K562 (cell line): Measurements from ENCODE around the gene HTR3E. TPM values are rescaled to one million over a fixed set of nuclear protein-coding genes. Genes with fewer than 3 reads are reported as not detected.
A peak's percentile ranks its signal among the peaks of the same experiment; 100 is the strongest.

Experiments used
- ATAC-seq: fragments of 200-7000 bp; cut with Tn5 transposase; 3 replicates; pipeline ENCODE4 v1.9.1; 2020; ENCODE audit warnings: moderate library complexity
- BruUV-seq: library from RNA; stranded (reverse); fragments of 400-500 nt; replicated peaks from 2 replicates; lab custom pipeline; 2021; lab: Mats Ljungman, UMichigan
- CTCF ChIA-PET: fragments of 300-600 bp; formaldehyde crosslinking; extraction: SDS; loops from one replicate; lab custom pipeline; 2021; ENCODE audit warnings: low intra/inter-chr PET ratio; lab: Yijun Ruan, JAX
- POLR2A ChIA-PET: fragments of 300-600, 350-650 bp; sonication (Branson Sonifier 250); formaldehyde crosslinking; extraction: SDS; loops from one replicate; lab custom pipeline; 2021; ENCODE audit warnings: antibody characterized with exemption, inconsistent platforms; lab: Yijun Ruan, JAX
- DNase-seq, 4 experiments: peaks; one replicate each; pipeline versions ENCODE4 v3.0.0 to v3.0.0-alpha.2; 2011 to 2018; ENCODE audit warnings: low spot score in 3 of 4, mixed read lengths in 3 of 4; ENCODE audit errors: extremely low read depth in 1 of 4
- FAIRE-seq: peaks from 2 replicates; lab custom pipeline; 2011; peaks lifted over from hg19 to GRCh38; lab: Jason Lieb, UNC
- H2AFZ ChIP-seq: 2 replicates; pipeline ENCODE4 v1.6.0; 2011; ENCODE audit warnings: low read depth, low read length, control low read depth, inconsistent platforms
- H3K27ac ChIP-seq: fragments of 200-600 bp; 3 replicates; pipeline ENCODE4 v1.8.0; 2011; ENCODE audit warnings: low read depth, mild to moderate bottlenecking, control low read depth, inconsistent platforms, low read length, moderate library complexity, mixed read lengths; ENCODE audit errors: extremely low read depth
- H3K27me3 ChIP-seq, 2 experiments: fragments of 300-600 bp in 1 of 2; 2 replicates in 1 of 2; 3 replicates in 1 of 2; pipeline versions ENCODE4 v1.6.0 to v1.8.0; 2011; ENCODE audit warnings: inconsistent platforms in 2 of 2, low read length in 2 of 2, mild to moderate bottlenecking in 1 of 2, mixed read lengths in 1 of 2, moderate library complexity in 1 of 2; ENCODE audit not compliant: control insufficient read depth in 2 of 2, insufficient read depth in 2 of 2
- H3K36me3 ChIP-seq: fragments of 300-600 bp; 3 replicates; pipeline ENCODE4 v1.8.0; 2011; ENCODE audit warnings: mild to moderate bottlenecking, low read length, inconsistent platforms; ENCODE audit not compliant: control insufficient read depth, insufficient read depth
- H3K4me1 ChIP-seq, 2 experiments: fragments of 200-600 bp in 1 of 2; replicated peaks in 1 of 2; 2 replicates in 1 of 2; 3 replicates in 1 of 2; pipeline versions ENCODE4 v1.5.1 to v1.8.0; 2011; ENCODE audit warnings: inconsistent platforms in 2 of 2, low read length in 2 of 2, mild to moderate bottlenecking in 1 of 2, mixed read lengths in 1 of 2, moderate library complexity in 1 of 2; ENCODE audit not compliant: control insufficient read depth in 2 of 2, insufficient read depth in 2 of 2
- H3K4me2 ChIP-seq: 2 replicates; pipeline ENCODE4 v1.6.1; 2011; ENCODE audit warnings: low read length, control low read depth, inconsistent platforms, mixed read lengths; ENCODE audit not compliant: insufficient read depth
- H3K4me3 ChIP-seq: fragments of 200-600 bp; sonication (generic), shearing (Covaris generic); 2 replicates; pipeline ENCODE4 v1.5.1; 2016; ENCODE audit warnings: control low read depth, inconsistent platforms
- H3K79me2 ChIP-seq: fragments of 200-600 bp; 3 replicates; pipeline ENCODE4 v1.8.0; 2011; ENCODE audit warnings: low read length, inconsistent platforms; ENCODE audit not compliant: control insufficient read depth, insufficient read depth
- H3K9ac ChIP-seq, 2 experiments: 2 replicates each; pipeline versions ENCODE4 v1.6.0 to v1.6.1; 2011; ENCODE audit warnings: low read depth in 2 of 2, low read length in 2 of 2, control low read depth in 1 of 2, inconsistent platforms in 1 of 2, mild to moderate bottlenecking in 1 of 2, mixed read lengths in 1 of 2; ENCODE audit not compliant: insufficient read depth in 1 of 2
- H3K9me1 ChIP-seq: one replicate; pipeline ENCODE4 v1.6.0; 2011; ENCODE audit warnings: inconsistent platforms, mild to moderate bottlenecking, low read length, moderate library complexity; ENCODE audit not compliant: control insufficient read depth, insufficient read depth
- H3K9me3 ChIP-seq: replicated peaks from 2 replicates; pipeline ENCODE4 v1.5.1; 2011; ENCODE audit warnings: low read depth, low read length, inconsistent platforms; ENCODE audit not compliant: control insufficient read depth, insufficient read depth
- H4K20me1 ChIP-seq: replicated peaks from 2 replicates; pipeline ENCODE4 v1.6.1; 2011; ENCODE audit warnings: low read length, inconsistent platforms, mixed read lengths; ENCODE audit not compliant: control insufficient read depth, insufficient read depth
- BRF1 ChIP-seq: IDR thresholded peaks from 3 replicates; pipeline ENCODE4 v1.6.1; 2011; ENCODE audit warnings: borderline replicate concordance, mild to moderate bottlenecking; ENCODE audit not compliant: insufficient read length; ENCODE audit errors: extremely low read depth
- CEBPB ChIP-seq: fragments of 450-650 bp; IDR thresholded peaks from 2 replicates; pipeline ENCODE4 v1.6.1; 2016; ENCODE audit warnings: missing genetic modification characterization, missing compliant biosample characterization
- CEBPG ChIP-seq, 3 experiments: fragments of 200-800 bp in 1 of 3; sonication (Bioruptor generic) in 1 of 3; sonication (generic) in 1 of 3; formaldehyde crosslinking in 1 of 3; IDR thresholded peaks in 2 of 3; conservative IDR thresholded peaks in 1 of 3; 2 replicates each; pipeline versions ENCODE4 v1.6.1 to v1.8.0; 2016 to 2022; ENCODE audit warnings: missing compliant biosample characterization in 2 of 3, missing genetic modification characterization in 2 of 3, mild to moderate bottlenecking in 1 of 3, missing genetic modification reagents in 1 of 3
- DACH1 ChIP-seq: fragments of 450-650 bp; IDR thresholded peaks from 2 replicates; pipeline ENCODE4 v1.6.1; 2018; ENCODE audit not compliant: partially characterized antibody
- FOS ChIP-seq: IDR thresholded peaks from 3 replicates; pipeline ENCODE4 v1.6.1; 2011; ENCODE audit not compliant: insufficient read length; ENCODE audit errors: extremely low read depth
- MTA2 ChIP-seq: fragments of 450-650 bp; IDR thresholded peaks from 2 replicates; pipeline ENCODE4 v1.6.1; 2016; ENCODE audit warnings: low read depth
- MYC ChIP-seq, 2 experiments: fragments of 250-450 bp in 1 of 2; sonication (Bioruptor Pico) in 1 of 2; IDR thresholded peaks; 2 replicates each; pipeline versions ENCODE4 v1.5.1 to v1.6.1; 2012 to 2021; ENCODE audit warnings: low read depth in 2 of 2, borderline replicate concordance in 1 of 2, improper control_type of control experiment in 1 of 2, low read length in 1 of 2, mild to moderate bottlenecking in 1 of 2, moderate library complexity in 1 of 2
- ZNF583 ChIP-seq: fragments of 250-450 bp; sonication (Bioruptor Pico); IDR thresholded peaks from 2 replicates; pipeline ENCODE4 v1.4.0; 2020
- WGBS: fragments of 100-300 bp; shearing (Covaris generic); methylation state at CpG from one replicate; pipeline ENCODE4 v1.1.6; 2016; ENCODE audit warnings: low coverage, mixed read lengths; ENCODE audit not compliant: insufficient coverage; ENCODE audit errors: missing lambda C conversion rate; 5-methylcytosine and 5-hydroxymethylcytosine counted together
- in situ Hi-C: fragments of 300-500 bp; cut with MboI; formaldehyde crosslinking; loops from 4 replicates; pipeline ENCODE4 v1.15.0; 2018; ENCODE audit warnings: inconsistent platforms, mixed read lengths
- intact Hi-C: fragments of 100-400 bp; cut with micrococcal nuclease; formaldehyde crosslinking; loops from 2 replicates; pipeline ENCODE4 v1.14.2; 2022
- polyA plus RNA-seq, 8 experiments: library from polyadenylated mRNA; depleted of rRNA in 4 of 8; stranded (reverse) in 5 of 8; unstranded in 3 of 8; fragments of >200 nt; fragmentation: Nextera tagmentation in 2 of 8; fragmentation: Illumina TruSeq in 1 of 8; extraction: Ambion mirVana in 2 of 8; extraction: Trizol in 1 of 8; gene quantifications; 2 replicates each; pipeline versions ENCODE4 v1.2.1 to v1.2.3, GENCODE V29; 2011 to 2014; ENCODE audit warnings: inconsistent platforms in 1 of 8, missing spikeins in 1 of 8
- total RNA-seq, 7 experiments: library from RNA; depleted of rRNA in 6 of 7; stranded (reverse); fragments of >200 nt in 6 of 7; fragmentation: Illumina TruSeq in 2 of 7; extraction: Trizol in 2 of 7; gene quantifications; 2 replicates each; pipeline versions ENCODE4 v1.2.1 to v1.2.3, GENCODE V29; 2011 to 2021; ENCODE audit warnings: low replicate concordance in 1 of 7
- TF ChIP-seq, protein P1 (sequence below), 3 experiments: fragments of 200-800 bp in 1 of 3; fragments of 250-450 bp in 1 of 3; fragments of 450-650 bp in 1 of 3; sonication (Bioruptor Pico) in 1 of 3; sonication (Bioruptor generic) in 1 of 3; formaldehyde crosslinking in 1 of 3; IDR thresholded peaks; 2 replicates each; pipeline versions ENCODE4 v1.6.1 to v1.8.0; 2016 to 2022; ENCODE audit warnings: mild to moderate bottlenecking in 2 of 3, missing genetic modification characterization in 2 of 3, missing compliant biosample characterization in 1 of 3, moderate library complexity in 1 of 3
- TF ChIP-seq, protein P2 (sequence below): fragments of 250-450 bp; sonication (Bioruptor Pico); IDR thresholded peaks from 2 replicates; pipeline ENCODE4 v1.9.0; 2021; ENCODE audit warnings: mild to moderate bottlenecking

HTR3E gene
- total and polyA plus RNA-seq, 9 of the 15 experiments (the other 6 are each of a cell fraction or from before 2014, with no cell fraction given): not detected

GRCh38 chr3:184144505-184144904 is 47.6 kb downstream of the HTR3E start:
- Histone ChIP-seq H3K9me3 (no peaks in the 10 kb centered on the region), H3K4me3 (no peak overlapping the region), H3K9ac (no peak overlapping the region), H4K20me1 (no peaks in the 10 kb centered on the region), H3K9me1 (peaks cover 2% of the 10 kb centered on the region), H3K27me3 (no peaks in the 10 kb centered on the region), H3K27ac (no peak overlapping the region), H3K4me2 (no peak overlapping the region), H3K79me2 (no peaks in the 10 kb centered on the region), H2AFZ (no peak overlapping the region), H3K4me1 (peaks cover 0 to 3% of the 10 kb centered on the region in 2 experiments; a peak in 2 of 5 replicates), H3K36me3 (peaks cover 65% of the 10 kb centered on the region)
- FAIRE-seq (no peak), ATAC-seq (no peak; the same call in 2 of the 3 replicates), DNase-seq (no peak)
- ChIA-PET CTCF (interaction anchor here (1.0 kb wide), 1 partner anchor 250 kb away, joined by 3 read pairs; no protein-coding TSS in a partner anchor), POLR2A (interaction anchor here (0.7 to 4.1 kb wide), 7 partner anchors 9 to 249 kb away, joined by 3 to 48 read pairs (median 4); partner anchors contain the start of genes ABCF3, DVL3 and EIF2B5)
- TF ChIP-seq MTA2 (no peak), MYC (IDR thresholded peaks at IDR 0.05; ENCODE audit: low read depth, low read length) (no peak), MYC (CRISPR knock-in tag; IDR thresholded peaks at IDR 0.05; ENCODE audit: borderline replicate concordance, low read depth) (no peak), BRF1 (no peak), CEBPB (tag) (peak; percentile 95), CEBPG (CRISPR knock-in tag; IDR thresholded peaks at IDR 0.05) (peak; percentile 48; the same call in 1 of the 2 replicates), CEBPG (tag; conservative IDR thresholded peaks at IDR 0.05 in 1 of 2, IDR thresholded peaks at IDR 0.05 in 1 of 2) (peak; percentile 67 to 94), DACH1 (no peak), ZNF583 (no peak), FOS (no peak)
- TF ChIP-seq, protein P1, sequence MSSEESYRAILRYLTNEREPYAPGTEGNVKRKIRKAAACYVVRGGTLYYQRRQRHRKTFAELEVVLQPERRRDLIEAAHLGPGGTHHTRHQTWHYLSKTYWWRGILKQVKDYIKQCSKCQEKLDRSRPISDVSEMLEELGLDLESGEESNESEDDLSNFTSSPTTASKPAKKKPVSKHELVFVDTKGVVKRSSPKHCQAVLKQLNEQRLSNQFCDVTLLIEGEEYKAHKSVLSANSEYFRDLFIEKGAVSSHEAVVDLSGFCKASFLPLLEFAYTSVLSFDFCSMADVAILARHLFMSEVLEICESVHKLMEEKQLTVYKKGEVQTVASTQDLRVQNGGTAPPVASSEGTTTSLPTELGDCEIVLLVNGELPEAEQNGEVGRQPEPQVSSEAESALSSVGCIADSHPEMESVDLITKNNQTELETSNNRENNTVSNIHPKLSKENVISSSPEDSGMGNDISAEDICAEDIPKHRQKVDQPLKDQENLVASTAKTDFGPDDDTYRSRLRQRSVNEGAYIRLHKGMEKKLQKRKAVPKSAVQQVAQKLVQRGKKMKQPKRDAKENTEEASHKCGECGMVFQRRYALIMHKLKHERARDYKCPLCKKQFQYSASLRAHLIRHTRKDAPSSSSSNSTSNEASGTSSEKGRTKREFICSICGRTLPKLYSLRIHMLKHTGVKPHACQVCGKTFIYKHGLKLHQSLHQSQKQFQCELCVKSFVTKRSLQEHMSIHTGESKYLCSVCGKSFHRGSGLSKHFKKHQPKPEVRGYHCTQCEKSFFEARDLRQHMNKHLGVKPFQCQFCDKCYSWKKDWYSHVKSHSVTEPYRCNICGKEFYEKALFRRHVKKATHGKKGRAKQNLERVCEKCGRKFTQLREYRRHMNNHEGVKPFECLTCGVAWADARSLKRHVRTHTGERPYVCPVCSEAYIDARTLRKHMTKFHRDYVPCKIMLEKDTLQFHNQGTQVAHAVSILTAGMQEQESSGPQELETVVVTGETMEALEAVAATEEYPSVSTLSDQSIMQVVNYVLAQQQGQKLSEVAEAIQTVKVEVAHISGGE (CRISPR knock-in tag; IDR thresholded peaks at IDR 0.05): no peak
- TF ChIP-seq, protein P2, sequence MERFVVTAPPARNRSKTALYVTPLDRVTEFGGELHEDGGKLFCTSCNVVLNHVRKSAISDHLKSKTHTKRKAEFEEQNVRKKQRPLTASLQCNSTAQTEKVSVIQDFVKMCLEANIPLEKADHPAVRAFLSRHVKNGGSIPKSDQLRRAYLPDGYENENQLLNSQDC (CRISPR knock-in tag): no peak
- 56% methylated on average over 5 of the region's 5 CpGs for WGBS
- in situ Hi-C loops (no loop called here), intact Hi-C loops (no loop called here)
- BruUV-seq: no TSS peak
